Measurements from ENCODE around the gene CEP192.
"Not testable (repeated sequence)": the region's sequence is repeated elsewhere in the genome, so short reads cannot be mapped to it uniquely, and the experiment has no call there.

The CEP192 gene

GRCh38 chr18:12990641-12990966, 558 bp upstream of the CEP192 start:
- DNase-seq (ENCODE audit: low spot score): no peak

GRCh38 chr18:12991821-12992179, 638 bp downstream of the CEP192 start:
- no peak for DNase-seq (ENCODE audit: low spot score)

- no peak for DNase-seq (ENCODE audit: low spot score)
Observed at GRCh38 chr18:12993439-12993838, 2.3 kb downstream of the CEP192 start.

GRCh38 chr18:12995424-12995823, 4.3 kb downstream of the CEP192 start:
- DNase-seq (ENCODE audit: low spot score): no peak

GRCh38 chr18:12995952-12996477, 4.9 kb downstream of the CEP192 start:
- DNase-seq (ENCODE audit: low spot score): no peak

- DNase-seq (ENCODE audit: low spot score): no peak
Observed at GRCh38 chr18:12996661-12997292, 5.6 kb downstream of the CEP192 start.

- DNase-seq (ENCODE audit: low spot score): not testable (repeated sequence)
Observed at GRCh38 chr18:12997330-12997729, 6.2 kb downstream of the CEP192 start.

GRCh38 chr18:12998332-12999060, 7.3 kb downstream of the CEP192 start:
- no peak for DNase-seq (ENCODE audit: low spot score)

- DNase-seq (ENCODE audit: low spot score): no peak
Observed at GRCh38 chr18:13003466-13003896, 12.3 kb downstream of the CEP192 start.

- DNase-seq (ENCODE audit: low spot score): no peak
Observed at GRCh38 chr18:13004396-13004795, 13.2 kb downstream of the CEP192 start.

GRCh38 chr18:13005289-13005688, 14.1 kb downstream of the CEP192 start:
- DNase-seq (ENCODE audit: low spot score): no peak

GRCh38 chr18:13006531-13007247, 15.5 kb downstream of the CEP192 start:
- no peak for DNase-seq (ENCODE audit: low spot score)

GRCh38 chr18:13007248-13007560, 16.0 kb downstream of the CEP192 start:
- DNase-seq (ENCODE audit: low spot score): no peak

- no peak for DNase-seq (ENCODE audit: low spot score)
Observed at GRCh38 chr18:13011719-13012118, 20.6 kb downstream of the CEP192 start.

GRCh38 chr18:13014232-13014631, 23.1 kb downstream of the CEP192 start:
- no peak for DNase-seq (ENCODE audit: low spot score)

- DNase-seq (ENCODE audit: low spot score): no peak
Observed at GRCh38 chr18:13014818-13015217, 23.7 kb downstream of the CEP192 start.

- no peak for DNase-seq (ENCODE audit: low spot score)
Observed at GRCh38 chr18:13017247-13017875, 26.2 kb downstream of the CEP192 start.

GRCh38 chr18:13018374-13018773, 27.2 kb downstream of the CEP192 start:
- no peak for DNase-seq (ENCODE audit: low spot score)

GRCh38 chr18:13019301-13019700, 28.1 kb downstream of the CEP192 start:
- DNase-seq (ENCODE audit: low spot score): no peak

GRCh38 chr18:13022644-13023043, 31.5 kb downstream of the CEP192 start:
- DNase-seq (ENCODE audit: low spot score): no peak

GRCh38 chr18:13025233-13025632, 34.1 kb downstream of the CEP192 start:
- DNase-seq (ENCODE audit: low spot score): no peak

GRCh38 chr18:13026583-13027270, 35.6 kb downstream of the CEP192 start:
- no peak for DNase-seq (ENCODE audit: low spot score)

Data from HuH-7.5 (cell line).